Fibroblast of pulmonary artery (primary cell): ENCODE data around the gene GTPBP6.

Source experiments
- DNase-seq: peaks from one replicate; pipeline ENCODE4 v3.0.0-alpha.2; 2010; ENCODE audit warnings: low read depth
- H3K4me3 ChIP-seq: replicated peaks from 2 replicates; pipeline ENCODE4 v1.5.1; 2011; ENCODE audit warnings: low read depth, mild to moderate bottlenecking, control low read depth, low read length, moderate library complexity
- CTCF ChIP-seq: IDR thresholded peaks from 2 replicates; pipeline ENCODE4 v1.5.1; 2011; ENCODE audit warnings: mild to moderate bottlenecking, control low read depth, low read length, inconsistent platforms; ENCODE audit errors: missing control alignments

Gene GTPBP6

GRCh38 chrX:302975-303374 lies 15.6 kb downstream of the GTPBP6 start:
- H3K4me3 ChIP-seq = no peak overlapping the region
- DNase-seq = no peak
- TF ChIP-seq CTCF = no peak

DNA sequence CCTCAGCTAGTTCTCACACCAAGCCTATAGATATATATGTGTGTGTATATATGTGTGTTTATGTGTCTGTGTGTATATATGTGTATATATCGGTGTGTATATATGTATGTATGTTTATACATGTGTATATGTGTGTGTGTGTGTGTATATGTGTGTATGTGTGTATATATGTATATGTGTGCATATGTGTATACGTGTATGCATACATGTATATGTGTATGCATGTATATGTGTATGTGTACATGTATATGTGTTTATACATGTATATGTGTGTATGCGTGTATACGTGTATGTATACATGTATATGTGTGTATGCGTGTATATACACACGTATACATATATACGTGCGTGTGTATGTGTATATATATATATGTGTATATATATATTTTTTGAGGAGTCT lies 18.3 kb downstream of the GTPBP6 start:
- TF ChIP-seq CTCF = no peak
- H3K4me3 ChIP-seq = no peak overlapping the region
- no peak for DNase-seq

DNA sequence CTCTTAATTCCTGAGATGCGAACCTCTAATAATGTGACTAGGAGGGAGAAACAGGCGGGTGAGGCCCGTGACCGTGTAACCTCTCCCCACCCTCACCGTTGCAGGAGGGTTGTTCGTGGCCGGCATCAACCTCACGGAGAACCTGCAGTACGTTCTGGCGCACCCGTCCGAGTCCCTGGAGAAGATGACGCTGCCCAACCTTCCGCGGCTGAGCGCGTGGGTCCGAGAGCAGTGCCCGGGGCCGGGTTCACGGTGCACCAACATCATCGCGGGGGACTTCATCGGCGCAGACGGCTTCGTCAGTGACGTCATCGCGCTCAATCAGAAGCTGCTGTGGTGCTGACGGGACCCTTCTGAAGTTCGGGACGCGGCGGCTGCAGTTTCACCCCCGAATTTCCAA lies 19.6 kb downstream of the GTPBP6 start:
- no peak overlapping the region for H3K4me3 ChIP-seq
- TF ChIP-seq CTCF = no peak
- DNase-seq = no peak

- no peak for DNase-seq
- TF ChIP-seq CTCF = no peak
- no peak overlapping the region for H3K4me3 ChIP-seq
Measured at GRCh38 chrX:295136-295535, 23.5 kb downstream of the GTPBP6 start.

GRCh38 chrX:292900-293897 lies 25.4 kb downstream of the GTPBP6 start:
- no peak overlapping the region for H3K4me3 ChIP-seq
- no peak for TF ChIP-seq CTCF
- DNase-seq = no peak

DNA sequence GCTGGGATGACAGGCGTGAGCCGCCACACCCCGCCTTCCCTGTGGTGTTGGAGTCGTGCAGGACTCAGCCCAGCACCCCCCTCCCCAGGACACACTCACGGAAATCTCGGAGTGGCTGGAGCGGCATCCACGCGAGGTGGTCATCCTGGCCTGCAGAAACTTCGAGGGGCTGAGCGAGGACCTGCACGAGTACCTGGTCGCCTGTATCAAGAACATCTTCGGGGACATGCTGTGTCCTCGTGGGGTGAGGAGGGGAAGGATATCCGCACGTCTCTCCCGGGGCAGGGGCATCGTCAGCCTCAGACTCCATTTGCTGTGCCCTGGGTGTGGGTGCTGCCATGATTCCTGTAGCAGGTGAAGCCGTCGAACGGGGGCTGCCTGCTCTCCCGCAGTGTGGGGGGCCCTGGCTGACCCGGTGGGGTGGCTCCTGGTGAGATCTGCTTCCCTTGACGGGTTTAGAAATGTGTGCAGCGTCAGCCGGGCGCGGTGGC lies 27.1 kb downstream of the GTPBP6 start:
- TF ChIP-seq CTCF = no peak
- DNase-seq = no peak
- H3K4me3 ChIP-seq = no peak overlapping the region
